Liver (tissue), 9 donors: ENCODE measurements around the gene NEXMIF. TPM values are rescaled to one million over a fixed set of nuclear protein-coding genes. Genes with fewer than 3 reads are reported as not detected.

Experiments
- DNase-seq: peaks from one replicate; pipeline ENCODE4 v3.0.0-alpha.2; 2017; ENCODE audit warnings: low spot score
- H3K27ac ChIP-seq, 2 donors: one replicate each; pipeline ENCODE4 v1.7.0; 2013; ENCODE audit warnings: inconsistent platforms in 2 of 2, low read length in 2 of 2, control low read depth in 1 of 2, low read depth in 1 of 2, mild to moderate bottlenecking in 1 of 2
- H3K27me3 ChIP-seq, 4 donors: one replicate each; pipeline versions ENCODE4 v1.6.1 to v1.7.0; 2013; ENCODE audit warnings: low read length in 3 of 4, inconsistent platforms in 1 of 4, mild to moderate bottlenecking in 1 of 4, moderate library complexity in 1 of 4; ENCODE audit not compliant: control insufficient read depth in 4 of 4, insufficient read depth in 4 of 4
- H3K36me3 ChIP-seq, 4 donors: one replicate each; pipeline versions ENCODE4 v1.6.1 to v1.7.0; 2013; ENCODE audit warnings: low read length in 3 of 4, mild to moderate bottlenecking in 3 of 4, low read depth in 1 of 4, moderate library complexity in 1 of 4; ENCODE audit not compliant: control insufficient read depth in 4 of 4, insufficient read depth in 3 of 4
- H3K4me1 ChIP-seq, 4 donors: one replicate each; pipeline versions ENCODE4 v1.6.1 to v1.7.0; 2013; ENCODE audit warnings: low read length in 3 of 4, mild to moderate bottlenecking in 3 of 4, moderate library complexity in 1 of 4; ENCODE audit not compliant: control insufficient read depth in 4 of 4, insufficient read depth in 4 of 4
- H3K4me3 ChIP-seq, 3 donors: one replicate each; pipeline versions ENCODE4 v1.6.1 to v1.7.0; 2013; ENCODE audit warnings: low read length in 3 of 3, control low read depth in 1 of 3, low read depth in 1 of 3, mild to moderate bottlenecking in 1 of 3
- H3K9ac ChIP-seq, 2 donors: one replicate each; pipeline ENCODE4 v1.7.0; 2013; ENCODE audit warnings: low read length in 2 of 2, mild to moderate bottlenecking in 2 of 2, moderate library complexity in 2 of 2, control low read depth in 1 of 2, low read depth in 1 of 2
- H3K9me3 ChIP-seq, 4 donors: one replicate each; pipeline versions ENCODE4 v1.6.1 to v1.7.0; 2013; ENCODE audit warnings: low read length in 3 of 4; ENCODE audit not compliant: control insufficient read depth in 4 of 4
- EGR1 ChIP-seq, 2 donors: IDR thresholded peaks; 2 replicates each; pipeline ENCODE4 v1.6.1; 2016 to 2018; ENCODE audit warnings: antibody characterized with exemption in 2 of 2, low read depth in 2 of 2
- FOXA1 ChIP-seq: IDR thresholded peaks from 2 replicates; pipeline ENCODE4 v1.6.1; 2016; ENCODE audit warnings: antibody characterized with exemption
- GABPA ChIP-seq, 2 donors: IDR thresholded peaks in 1 of 2; conservative IDR thresholded peaks in 1 of 2; 2 replicates each; pipeline ENCODE4 v1.6.1; 2016; ENCODE audit warnings: antibody characterized with exemption in 2 of 2, mild to moderate bottlenecking in 1 of 2, moderate library complexity in 1 of 2
- HNF4A ChIP-seq, 2 donors: conservative IDR thresholded peaks; 2 replicates each; pipeline ENCODE4 v1.6.1; 2016; ENCODE audit warnings: antibody characterized with exemption in 2 of 2, mild to moderate bottlenecking in 2 of 2
- HNF4G ChIP-seq: IDR thresholded peaks from 2 replicates; pipeline ENCODE4 v1.6.1; 2016; ENCODE audit warnings: antibody characterized with exemption
- RAD21 ChIP-seq, 2 donors: IDR thresholded peaks; 2 replicates each; pipeline ENCODE4 v1.6.1; 2016; ENCODE audit warnings: antibody characterized with exemption in 2 of 2, mild to moderate bottlenecking in 2 of 2
- RXRA ChIP-seq, 2 donors: IDR thresholded peaks; 2 replicates each; pipeline ENCODE4 v1.6.1; 2017 to 2018; ENCODE audit warnings: antibody characterized with exemption in 2 of 2, mild to moderate bottlenecking in 1 of 2
- SP1 ChIP-seq: IDR thresholded peaks from 2 replicates; pipeline ENCODE4 v1.6.1; 2018; ENCODE audit warnings: antibody characterized with exemption, mild to moderate bottlenecking
- WGBS: extraction: QIAGEN DNeasy Blood & Tissue Kit; methylation state at CpG from one replicate; pipeline ENCODE4 v1.1.7; 2013; 5-methylcytosine and 5-hydroxymethylcytosine counted together
- polyA plus RNA-seq, 2 donors: library from polyadenylated mRNA; stranded (reverse) in 1 of 2; unstranded in 1 of 2; fragments of 200-250 nt in 1 of 2; fragments of >200 nt in 1 of 2; fragmentation: Nextera tagmentation in 1 of 2; extraction: Ambion mirVana in 1 of 2; gene quantifications; one replicate each; pipeline versions ENCODE4 v1.2.1 to v1.2.3, GENCODE V29; 2013 to 2015
- total RNA-seq, 2 donors: library from RNA; depleted of rRNA; stranded (reverse); fragments of >200 nt; gene quantifications; one replicate each; pipeline ENCODE4 v1.2.3, GENCODE V29; 2014
- TF ChIP-seq, protein P1 (sequence below): fragments of 150-350 bp; IDR thresholded peaks from 2 replicates; pipeline ENCODE4 v1.5.1; 2017; ENCODE audit warnings: improper control_type of control experiment, low read depth, low read length; ENCODE audit not compliant: missing input control
- TF ChIP-seq, protein P2 (sequence below): IDR thresholded peaks from 2 replicates; pipeline ENCODE4 v1.6.1; 2016; ENCODE audit warnings: antibody characterized with exemption, mild to moderate bottlenecking
- TF ChIP-seq, protein P3 (sequence below): IDR thresholded peaks from 2 replicates; pipeline ENCODE4 v1.6.1; 2016; ENCODE audit warnings: antibody characterized with exemption
- TF ChIP-seq, protein P4 (sequence below): IDR thresholded peaks from 2 replicates; pipeline ENCODE4 v1.6.1; 2016; ENCODE audit warnings: antibody characterized with exemption
- donor health status: healthy.
- donor health status: healthy.
- donor health status: healthy.
- donor health status: healthy.
- donor health status: healthy.

Gene NEXMIF
- total and polyA plus RNA-seq, 4 donors: 0.01 to 0.42 (median 0.06) TPM

DNA sequence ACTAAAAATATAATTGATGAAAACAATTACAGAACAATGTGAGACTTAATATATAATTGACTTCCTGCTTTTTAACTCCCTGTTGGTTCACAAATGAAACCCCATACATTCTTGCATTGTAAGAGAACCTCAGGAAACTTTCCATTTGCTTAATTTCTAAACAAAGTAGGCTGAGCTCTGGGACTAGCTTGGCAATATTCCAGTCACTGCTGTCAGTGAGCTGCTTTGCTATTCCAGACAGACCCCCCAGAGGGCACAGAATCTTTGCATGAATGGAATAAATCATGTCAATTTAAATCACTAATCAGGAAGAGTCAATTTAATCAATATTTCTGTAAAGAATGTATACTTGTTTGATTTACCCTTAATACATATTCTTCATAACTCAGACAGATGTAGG is 110.6 kb downstream of the NEXMIF start:
- Histone ChIP-seq H3K9ac (no peak overlapping the region), H3K27ac (no peak overlapping the region), H3K36me3 (no peaks in the 10 kb centered on the region), H3K27me3 (peaks cover 0 to 4% (median 0%) of the 10 kb centered on the region in 4 donors), H3K9me3 (no peaks in the 10 kb centered on the region), H3K4me1 (no peaks in the 10 kb centered on the region), H3K4me3 (no peak overlapping the region)
- no peak for DNase-seq
- TF ChIP-seq, protein P1, sequence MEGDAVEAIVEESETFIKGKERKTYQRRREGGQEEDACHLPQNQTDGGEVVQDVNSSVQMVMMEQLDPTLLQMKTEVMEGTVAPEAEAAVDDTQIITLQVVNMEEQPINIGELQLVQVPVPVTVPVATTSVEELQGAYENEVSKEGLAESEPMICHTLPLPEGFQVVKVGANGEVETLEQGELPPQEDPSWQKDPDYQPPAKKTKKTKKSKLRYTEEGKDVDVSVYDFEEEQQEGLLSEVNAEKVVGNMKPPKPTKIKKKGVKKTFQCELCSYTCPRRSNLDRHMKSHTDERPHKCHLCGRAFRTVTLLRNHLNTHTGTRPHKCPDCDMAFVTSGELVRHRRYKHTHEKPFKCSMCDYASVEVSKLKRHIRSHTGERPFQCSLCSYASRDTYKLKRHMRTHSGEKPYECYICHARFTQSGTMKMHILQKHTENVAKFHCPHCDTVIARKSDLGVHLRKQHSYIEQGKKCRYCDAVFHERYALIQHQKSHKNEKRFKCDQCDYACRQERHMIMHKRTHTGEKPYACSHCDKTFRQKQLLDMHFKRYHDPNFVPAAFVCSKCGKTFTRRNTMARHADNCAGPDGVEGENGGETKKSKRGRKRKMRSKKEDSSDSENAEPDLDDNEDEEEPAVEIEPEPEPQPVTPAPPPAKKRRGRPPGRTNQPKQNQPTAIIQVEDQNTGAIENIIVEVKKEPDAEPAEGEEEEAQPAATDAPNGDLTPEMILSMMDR: no peak
- TF ChIP-seq, protein P2, sequence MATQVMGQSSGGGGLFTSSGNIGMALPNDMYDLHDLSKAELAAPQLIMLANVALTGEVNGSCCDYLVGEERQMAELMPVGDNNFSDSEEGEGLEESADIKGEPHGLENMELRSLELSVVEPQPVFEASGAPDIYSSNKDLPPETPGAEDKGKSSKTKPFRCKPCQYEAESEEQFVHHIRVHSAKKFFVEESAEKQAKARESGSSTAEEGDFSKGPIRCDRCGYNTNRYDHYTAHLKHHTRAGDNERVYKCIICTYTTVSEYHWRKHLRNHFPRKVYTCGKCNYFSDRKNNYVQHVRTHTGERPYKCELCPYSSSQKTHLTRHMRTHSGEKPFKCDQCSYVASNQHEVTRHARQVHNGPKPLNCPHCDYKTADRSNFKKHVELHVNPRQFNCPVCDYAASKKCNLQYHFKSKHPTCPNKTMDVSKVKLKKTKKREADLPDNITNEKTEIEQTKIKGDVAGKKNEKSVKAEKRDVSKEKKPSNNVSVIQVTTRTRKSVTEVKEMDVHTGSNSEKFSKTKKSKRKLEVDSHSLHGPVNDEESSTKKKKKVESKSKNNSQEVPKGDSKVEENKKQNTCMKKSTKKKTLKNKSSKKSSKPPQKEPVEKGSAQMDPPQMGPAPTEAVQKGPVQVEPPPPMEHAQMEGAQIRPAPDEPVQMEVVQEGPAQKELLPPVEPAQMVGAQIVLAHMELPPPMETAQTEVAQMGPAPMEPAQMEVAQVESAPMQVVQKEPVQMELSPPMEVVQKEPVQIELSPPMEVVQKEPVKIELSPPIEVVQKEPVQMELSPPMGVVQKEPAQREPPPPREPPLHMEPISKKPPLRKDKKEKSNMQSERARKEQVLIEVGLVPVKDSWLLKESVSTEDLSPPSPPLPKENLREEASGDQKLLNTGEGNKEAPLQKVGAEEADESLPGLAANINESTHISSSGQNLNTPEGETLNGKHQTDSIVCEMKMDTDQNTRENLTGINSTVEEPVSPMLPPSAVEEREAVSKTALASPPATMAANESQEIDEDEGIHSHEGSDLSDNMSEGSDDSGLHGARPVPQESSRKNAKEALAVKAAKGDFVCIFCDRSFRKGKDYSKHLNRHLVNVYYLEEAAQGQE: no peak
- no peak for TF ChIP-seq HNF4G
- TF ChIP-seq RAD21 (IDR thresholded peaks at IDR 0.05): no peak
- TF ChIP-seq EGR1 (IDR thresholded peaks at IDR 0.05; ENCODE audit: low read depth in 2 of 2): no peak
- no peak for TF ChIP-seq GABPA (IDR thresholded peaks at IDR 0.05 in 1 of 2, conservative IDR thresholded peaks at IDR 0.05 in 1 of 2)
- TF ChIP-seq, protein P3, sequence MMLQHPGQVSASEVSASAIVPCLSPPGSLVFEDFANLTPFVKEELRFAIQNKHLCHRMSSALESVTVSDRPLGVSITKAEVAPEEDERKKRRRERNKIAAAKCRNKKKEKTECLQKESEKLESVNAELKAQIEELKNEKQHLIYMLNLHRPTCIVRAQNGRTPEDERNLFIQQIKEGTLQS: no peak
- TF ChIP-seq SP1: no peak

DNA sequence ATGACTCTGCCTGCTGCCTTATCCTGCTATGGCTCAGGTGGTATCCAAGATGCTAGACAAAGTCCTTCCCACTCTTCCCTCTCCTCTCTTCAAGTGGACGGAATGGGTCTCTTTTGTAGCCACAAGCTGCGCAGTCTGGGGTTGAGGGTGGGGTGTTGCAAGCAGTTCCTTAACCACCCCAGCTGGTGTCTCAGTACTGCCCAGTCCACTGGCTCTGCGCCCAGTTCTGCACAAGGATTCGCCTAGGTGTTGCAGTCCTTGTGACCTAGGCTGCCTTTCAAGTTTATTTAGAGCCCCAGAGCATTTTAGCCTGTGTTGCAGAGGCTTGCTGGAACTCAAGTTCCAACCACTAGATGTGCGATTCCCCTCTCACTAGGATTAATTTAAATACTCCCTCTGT is 120.7 kb downstream of the NEXMIF start:
- Histone ChIP-seq H3K36me3 (no peaks in the 10 kb centered on the region), H3K27me3 (no peaks in the 10 kb centered on the region), H3K4me3 (no peak overlapping the region), H3K4me1 (no peaks in the 10 kb centered on the region), H3K27ac (no peak overlapping the region), H3K9ac (no peak overlapping the region), H3K9me3 (peaks cover 0 to 5% (median 0%) of the 10 kb centered on the region in 4 donors)
- TF ChIP-seq GABPA (IDR thresholded peaks at IDR 0.05 in 1 of 2, conservative IDR thresholded peaks at IDR 0.05 in 1 of 2) (no peak), RXRA (IDR thresholded peaks at IDR 0.05) (no peak), FOXA1 (no peak), HNF4A (conservative IDR thresholded peaks at IDR 0.05) (no peak)
- TF ChIP-seq, protein P2: no peak
- TF ChIP-seq, protein P3: no peak
- TF ChIP-seq, protein P1: no peak
- TF ChIP-seq, protein P4, sequence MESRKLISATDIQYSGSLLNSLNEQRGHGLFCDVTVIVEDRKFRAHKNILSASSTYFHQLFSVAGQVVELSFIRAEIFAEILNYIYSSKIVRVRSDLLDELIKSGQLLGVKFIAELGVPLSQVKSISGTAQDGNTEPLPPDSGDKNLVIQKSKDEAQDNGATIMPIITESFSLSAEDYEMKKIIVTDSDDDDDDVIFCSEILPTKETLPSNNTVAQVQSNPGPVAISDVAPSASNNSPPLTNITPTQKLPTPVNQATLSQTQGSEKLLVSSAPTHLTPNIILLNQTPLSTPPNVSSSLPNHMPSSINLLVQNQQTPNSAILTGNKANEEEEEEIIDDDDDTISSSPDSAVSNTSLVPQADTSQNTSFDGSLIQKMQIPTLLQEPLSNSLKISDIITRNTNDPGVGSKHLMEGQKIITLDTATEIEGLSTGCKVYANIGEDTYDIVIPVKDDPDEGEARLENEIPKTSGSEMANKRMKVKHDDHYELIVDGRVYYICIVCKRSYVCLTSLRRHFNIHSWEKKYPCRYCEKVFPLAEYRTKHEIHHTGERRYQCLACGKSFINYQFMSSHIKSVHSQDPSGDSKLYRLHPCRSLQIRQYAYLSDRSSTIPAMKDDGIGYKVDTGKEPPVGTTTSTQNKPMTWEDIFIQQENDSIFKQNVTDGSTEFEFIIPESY: no peak
- DNase-seq: no peak
- WGBS: 74% methylated on average over 5 of the region's 5 CpGs
